Hepatocyte (in vitro differentiated cells): ENCODE data around the gene PIK3CA.

Experiments
- CTCF ChIP-seq: fragments of 200-600 bp; sonication (generic); IDR thresholded peaks from 2 replicates; pipeline ENCODE4 v1.5.1; 2016; ENCODE audit warnings: antibody characterized with exemption, mild to moderate bottlenecking; ENCODE audit not compliant: poor library complexity
- EZH2 ChIP-seq: fragments of 200-600 bp; sonication (generic); IDR thresholded peaks from 2 replicates; pipeline ENCODE4 v1.6.1; 2016; ENCODE audit warnings: antibody characterized with exemption, mild to moderate bottlenecking, borderline replicate concordance
- EZH2phosphoT487 ChIP-seq: fragments of 200-600 bp; sonication (generic); IDR thresholded peaks from one replicate; pipeline ENCODE4 v1.6.1; 2018; ENCODE audit warnings: antibody characterized with exemption, mild to moderate bottlenecking, low read depth, moderate library complexity; ENCODE audit not compliant: unreplicated experiment, severe bottlenecking

GRCh38 chr3:179278932-179279693, 131.0 kb downstream of the PIK3CA start:
- TF ChIP-seq EZH2phosphoT487 (no peak), CTCF (no peak), EZH2 (no peak)
